PC-9 (cell line): Measurements from ENCODE around the gene NPR1.

ENCODE experiments used
- EZH2 ChIP-seq: fragments of 200-600 bp; sonication (generic); IDR thresholded peaks from 2 replicates; pipeline ENCODE4 v1.8.0; 2017; ENCODE audit warnings: antibody characterized with exemption, low read depth
- TF ChIP-seq, protein P1 (sequence below): fragments of 200-600 bp; sonication (generic); conservative IDR thresholded peaks from 2 replicates; pipeline ENCODE4 v1.6.1; 2017; ENCODE audit warnings: mixed run types, antibody characterized with exemption, mild to moderate bottlenecking, moderate library complexity

DNA sequence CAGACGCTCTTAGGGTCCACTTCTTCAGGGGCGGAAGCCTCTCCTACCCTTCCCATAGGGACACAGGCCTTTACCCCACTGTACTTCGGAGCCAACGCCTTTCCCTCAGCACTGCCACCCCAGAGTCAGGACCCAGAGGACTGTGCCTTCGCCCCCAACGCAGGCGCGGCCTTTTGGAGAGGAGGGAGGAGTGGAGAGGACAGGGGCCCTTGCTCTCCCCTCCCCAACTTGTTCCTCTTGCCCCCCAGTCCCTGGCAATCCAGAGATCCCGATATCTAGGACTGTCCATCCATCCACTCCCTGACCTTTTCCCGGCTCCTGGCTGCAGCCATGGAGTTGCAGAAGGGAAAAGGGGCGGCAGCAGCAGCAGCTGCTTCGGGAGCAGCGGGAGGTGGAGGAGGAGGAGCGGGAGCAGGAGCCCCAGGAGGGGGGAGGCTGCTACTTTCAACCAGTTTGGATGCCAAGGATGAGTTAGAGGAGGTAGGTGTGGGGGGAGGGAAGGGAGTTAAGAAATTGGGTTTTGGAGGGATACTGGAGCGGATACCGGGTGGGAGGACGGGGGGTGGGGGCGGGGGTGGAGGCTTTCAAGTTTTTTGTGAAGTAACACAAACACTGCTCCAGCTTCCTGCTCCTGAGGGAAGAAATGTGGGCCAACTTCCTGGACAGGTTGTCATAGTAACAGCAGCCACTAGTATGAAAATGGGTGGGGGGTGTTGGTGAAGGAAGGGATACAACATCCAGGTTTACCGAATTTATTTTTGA, 50.0 kb downstream of the NPR1 start:
- no peak for TF ChIP-seq EZH2
- TF ChIP-seq, protein P1, sequence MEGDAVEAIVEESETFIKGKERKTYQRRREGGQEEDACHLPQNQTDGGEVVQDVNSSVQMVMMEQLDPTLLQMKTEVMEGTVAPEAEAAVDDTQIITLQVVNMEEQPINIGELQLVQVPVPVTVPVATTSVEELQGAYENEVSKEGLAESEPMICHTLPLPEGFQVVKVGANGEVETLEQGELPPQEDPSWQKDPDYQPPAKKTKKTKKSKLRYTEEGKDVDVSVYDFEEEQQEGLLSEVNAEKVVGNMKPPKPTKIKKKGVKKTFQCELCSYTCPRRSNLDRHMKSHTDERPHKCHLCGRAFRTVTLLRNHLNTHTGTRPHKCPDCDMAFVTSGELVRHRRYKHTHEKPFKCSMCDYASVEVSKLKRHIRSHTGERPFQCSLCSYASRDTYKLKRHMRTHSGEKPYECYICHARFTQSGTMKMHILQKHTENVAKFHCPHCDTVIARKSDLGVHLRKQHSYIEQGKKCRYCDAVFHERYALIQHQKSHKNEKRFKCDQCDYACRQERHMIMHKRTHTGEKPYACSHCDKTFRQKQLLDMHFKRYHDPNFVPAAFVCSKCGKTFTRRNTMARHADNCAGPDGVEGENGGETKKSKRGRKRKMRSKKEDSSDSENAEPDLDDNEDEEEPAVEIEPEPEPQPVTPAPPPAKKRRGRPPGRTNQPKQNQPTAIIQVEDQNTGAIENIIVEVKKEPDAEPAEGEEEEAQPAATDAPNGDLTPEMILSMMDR: 0 out of 2 replicates have a peak, but pooled peaks have one; percentile 1
